Measurements from ENCODE around the gene SSBP3.

- TF ChIP-seq REST (IDR thresholded peaks at IDR 0.05; ENCODE audit: insufficient replicate concordance, low read depth) (no peak), POLR2AphosphoS5 (IDR thresholded peaks at IDR 0.05; ENCODE audit: low read depth) (no peak), SPI1 (IDR thresholded peaks at IDR 0.05; ENCODE audit: borderline replicate concordance, low read depth) (no peak), GABPA (IDR thresholded peaks at IDR 0.05; ENCODE audit: low read depth) (no peak)
- TF ChIP-seq, protein P1, sequence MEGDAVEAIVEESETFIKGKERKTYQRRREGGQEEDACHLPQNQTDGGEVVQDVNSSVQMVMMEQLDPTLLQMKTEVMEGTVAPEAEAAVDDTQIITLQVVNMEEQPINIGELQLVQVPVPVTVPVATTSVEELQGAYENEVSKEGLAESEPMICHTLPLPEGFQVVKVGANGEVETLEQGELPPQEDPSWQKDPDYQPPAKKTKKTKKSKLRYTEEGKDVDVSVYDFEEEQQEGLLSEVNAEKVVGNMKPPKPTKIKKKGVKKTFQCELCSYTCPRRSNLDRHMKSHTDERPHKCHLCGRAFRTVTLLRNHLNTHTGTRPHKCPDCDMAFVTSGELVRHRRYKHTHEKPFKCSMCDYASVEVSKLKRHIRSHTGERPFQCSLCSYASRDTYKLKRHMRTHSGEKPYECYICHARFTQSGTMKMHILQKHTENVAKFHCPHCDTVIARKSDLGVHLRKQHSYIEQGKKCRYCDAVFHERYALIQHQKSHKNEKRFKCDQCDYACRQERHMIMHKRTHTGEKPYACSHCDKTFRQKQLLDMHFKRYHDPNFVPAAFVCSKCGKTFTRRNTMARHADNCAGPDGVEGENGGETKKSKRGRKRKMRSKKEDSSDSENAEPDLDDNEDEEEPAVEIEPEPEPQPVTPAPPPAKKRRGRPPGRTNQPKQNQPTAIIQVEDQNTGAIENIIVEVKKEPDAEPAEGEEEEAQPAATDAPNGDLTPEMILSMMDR (IDR thresholded peaks at IDR 0.05; ENCODE audit: insufficient read depth, low read length), result no peak
These were observed 51.3 kb downstream of the SSBP3 start for GRCh38 chr1:54354899-54355298.

Data from HL-60 (cell line).